Gastrocnemius medialis (tissue), 4 donors: Measurements from ENCODE around the gene THSD7B. TPM values are rescaled to one million over a fixed set of nuclear protein-coding genes. Genes with fewer than 3 reads are reported as not detected.
"Not testable (repeated sequence)": the region's sequence is repeated elsewhere in the genome, so short reads cannot be mapped to it uniquely, and the experiment has no call there.

ENCODE experiments used
- ATAC-seq, 2 donors: fragments of 150-250 bp; one replicate each; pipeline ENCODE4 v1.9.1; 2016
- DNase-seq, 2 donors: peaks; one replicate each; pipeline ENCODE4 v3.0.0-alpha.2; 2019
- H3K27ac ChIP-seq, 4 donors: fragments of 200-600 bp; sonication (generic); 1 replicate in 1 of 4; 2 replicates in 3 of 4; pipeline ENCODE4 v1.5.1; 2016 to 2018; ENCODE audit warnings: mild to moderate bottlenecking in 2 of 4, moderate library complexity in 1 of 4
- H3K27me3 ChIP-seq, 3 donors: fragments of 200-600 bp; sonication (generic) in 2 of 3; 1 replicate in 1 of 3; 2 replicates in 2 of 3; pipeline versions ENCODE4 v1.5.1 to v1.6.0; 2016 to 2019; ENCODE audit warnings: mild to moderate bottlenecking in 1 of 3, moderate library complexity in 1 of 3
- H3K36me3 ChIP-seq, 2 donors: fragments of 200-600 bp; sonication (generic) in 1 of 2; one replicate each; pipeline ENCODE4 v1.5.1; 2017 to 2018
- H3K4me1 ChIP-seq, 2 donors: fragments of 200-600 bp; sonication (generic) in 1 of 2; one replicate each; pipeline ENCODE4 v1.5.1; 2016 to 2017; ENCODE audit warnings: mild to moderate bottlenecking in 2 of 2
- H3K4me3 ChIP-seq, 4 donors: fragments of 200-600 bp; sonication (generic) in 3 of 4; 1 replicate in 1 of 4; 2 replicates in 3 of 4; pipeline ENCODE4 v1.5.1; 2016 to 2019; ENCODE audit warnings: mild to moderate bottlenecking in 2 of 4
- H3K9me3 ChIP-seq, 3 donors: fragments of 200-600 bp; sonication (generic) in 2 of 3; 1 replicate in 1 of 3; 2 replicates in 2 of 3; pipeline ENCODE4 v1.5.1; 2016 to 2019
- POLR2A ChIP-seq, 2 donors: fragments of 450-650 bp; IDR thresholded peaks; one replicate each; pipeline ENCODE4 v1.6.1; 2017; ENCODE audit warnings: antibody characterized with exemption in 2 of 2, mild to moderate bottlenecking in 2 of 2, moderate library complexity in 2 of 2
- in situ Hi-C, 4 donors: fragments of 200-750 bp; cut with MboI; loops; one replicate each; pipeline versions ENCODE4 v1.15.0 to v1.8.0; 2017; ENCODE audit warnings: low sequenced_read_pairs in 4 of 4
- intact Hi-C: fragments of 100-400 bp; cut with DNase I; formaldehyde crosslinking; loops from one replicate; pipeline ENCODE4 v1.15.1; 2023; ENCODE audit warnings: low total_unique reads
- total RNA-seq, 4 donors: library from RNA; depleted of rRNA; stranded (reverse); fragments of >200 nt; gene quantifications; one replicate each; pipeline versions ENCODE4 v1.1.0 to v1.2.3, GENCODE V29; 2016
- TF ChIP-seq, protein P1 (sequence below), 5 experiments: fragments of 450-650 bp in 3 of 5; fragments of 200-600 bp in 2 of 5; sonication (generic) in 2 of 5; IDR thresholded peaks in 4 of 5; conservative IDR thresholded peaks in 1 of 5; 1 replicate in 4 of 5; 2 replicates in 1 of 5; pipeline ENCODE4 v1.5.1; 2016 to 2019; ENCODE audit warnings: antibody characterized with exemption in 5 of 5, mild to moderate bottlenecking in 3 of 5, moderate library complexity in 3 of 5

THSD7B gene
- total RNA-seq, 4 donors from 2014 or later = not detected

DNA sequence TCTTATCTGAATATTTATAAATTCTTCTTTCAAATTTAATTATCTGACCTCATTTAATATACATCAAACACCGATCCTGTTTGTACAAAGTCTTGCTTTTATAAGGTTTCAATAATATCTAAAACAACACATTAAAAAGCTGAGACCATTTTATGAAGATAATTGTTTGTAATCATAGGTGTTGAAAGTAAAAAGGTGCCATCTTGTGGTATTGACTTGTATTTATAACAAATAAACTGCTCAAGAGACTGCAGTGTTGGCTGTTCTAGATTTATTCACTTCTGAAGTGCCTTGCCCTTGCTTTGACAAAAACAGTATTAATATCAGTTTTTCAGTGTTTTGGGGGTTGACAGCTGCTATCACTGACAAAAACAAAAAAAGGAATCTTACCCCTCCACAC lies 912.1 kb downstream of the THSD7B start:
- intact Hi-C loops (no loop called here), in situ Hi-C loops (no loop called here)
- DNase-seq = no peak
- no peak overlapping the region for H3K27ac ChIP-seq
- H3K4me1 ChIP-seq = no peaks in the 10 kb centered on the region
- H3K9me3 ChIP-seq = no peaks in the 10 kb centered on the region
- H3K4me3 ChIP-seq = no peak overlapping the region
- H3K27me3 ChIP-seq = no peaks in the 10 kb centered on the region
- ATAC-seq = no peak
- no peaks in the 10 kb centered on the region for H3K36me3 ChIP-seq
- TF ChIP-seq, protein P1, sequence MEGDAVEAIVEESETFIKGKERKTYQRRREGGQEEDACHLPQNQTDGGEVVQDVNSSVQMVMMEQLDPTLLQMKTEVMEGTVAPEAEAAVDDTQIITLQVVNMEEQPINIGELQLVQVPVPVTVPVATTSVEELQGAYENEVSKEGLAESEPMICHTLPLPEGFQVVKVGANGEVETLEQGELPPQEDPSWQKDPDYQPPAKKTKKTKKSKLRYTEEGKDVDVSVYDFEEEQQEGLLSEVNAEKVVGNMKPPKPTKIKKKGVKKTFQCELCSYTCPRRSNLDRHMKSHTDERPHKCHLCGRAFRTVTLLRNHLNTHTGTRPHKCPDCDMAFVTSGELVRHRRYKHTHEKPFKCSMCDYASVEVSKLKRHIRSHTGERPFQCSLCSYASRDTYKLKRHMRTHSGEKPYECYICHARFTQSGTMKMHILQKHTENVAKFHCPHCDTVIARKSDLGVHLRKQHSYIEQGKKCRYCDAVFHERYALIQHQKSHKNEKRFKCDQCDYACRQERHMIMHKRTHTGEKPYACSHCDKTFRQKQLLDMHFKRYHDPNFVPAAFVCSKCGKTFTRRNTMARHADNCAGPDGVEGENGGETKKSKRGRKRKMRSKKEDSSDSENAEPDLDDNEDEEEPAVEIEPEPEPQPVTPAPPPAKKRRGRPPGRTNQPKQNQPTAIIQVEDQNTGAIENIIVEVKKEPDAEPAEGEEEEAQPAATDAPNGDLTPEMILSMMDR (IDR thresholded peaks at IDR 0.05 in 4 of 5, conservative IDR thresholded peaks at IDR 0.05 in 1 of 5) = no peak
- TF ChIP-seq POLR2A (IDR thresholded peaks at IDR 0.05) = no peak

DNA sequence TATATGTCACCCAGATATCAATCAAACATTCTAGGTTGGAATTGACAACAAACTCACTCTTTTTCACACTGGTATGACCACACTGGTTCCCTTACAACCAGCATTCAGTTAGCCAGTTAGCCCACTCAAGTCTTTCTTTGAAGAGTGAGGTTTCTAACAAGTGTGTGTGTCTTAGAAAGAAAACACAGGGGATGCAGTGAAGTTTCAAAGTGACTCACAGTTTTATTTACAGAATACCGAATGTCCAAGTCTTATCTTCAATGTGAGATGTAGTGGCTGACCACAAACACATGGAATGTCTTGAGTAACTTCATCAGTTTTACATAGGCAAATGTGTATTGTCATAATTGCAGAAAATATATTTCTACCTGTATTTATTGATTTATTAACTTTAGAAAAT lies 924.2 kb downstream of the THSD7B start:
- in situ Hi-C loops = no loop called here
- TF ChIP-seq, protein P1 (IDR thresholded peaks at IDR 0.05 in 4 of 5, conservative IDR thresholded peaks at IDR 0.05 in 1 of 5) = no peak
- no peak for TF ChIP-seq POLR2A (IDR thresholded peaks at IDR 0.05)
- Histone ChIP-seq H3K4me1 (no peaks in the 10 kb centered on the region), H3K4me3 (no peak overlapping the region), H3K36me3 (no peaks in the 10 kb centered on the region), H3K27ac (no peak overlapping the region), H3K27me3 (no peaks in the 10 kb centered on the region), H3K9me3 (no peaks in the 10 kb centered on the region)
- intact Hi-C loops = no loop called here
- DNase-seq (no peak), ATAC-seq (no peak)

DNA sequence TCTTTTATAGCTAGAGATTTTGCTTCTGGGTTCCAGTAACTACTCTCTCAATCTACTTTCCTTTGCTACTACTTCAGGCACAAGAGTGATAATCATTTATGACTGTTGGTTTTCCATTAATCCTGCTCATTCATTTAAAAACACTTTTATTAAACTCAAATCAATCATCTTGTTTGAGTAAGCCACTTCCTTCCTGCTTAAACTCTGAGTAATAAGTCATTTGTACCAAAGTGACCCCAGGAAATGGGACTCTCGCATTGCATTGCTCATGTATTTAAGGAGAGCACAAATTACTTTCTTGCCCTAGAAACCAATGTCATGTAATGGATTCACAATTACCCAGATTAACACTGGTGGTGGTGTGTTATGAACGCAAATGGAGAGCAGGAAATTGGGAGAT lies 928.2 kb downstream of the THSD7B start:
- in situ Hi-C loops = no loop called here
- Histone ChIP-seq H3K27ac (no peak overlapping the region), H3K4me1 (no peaks in the 10 kb centered on the region), H3K4me3 (no peak overlapping the region), H3K27me3 (no peaks in the 10 kb centered on the region), H3K36me3 (no peaks in the 10 kb centered on the region), H3K9me3 (no peaks in the 10 kb centered on the region)
- no peak for TF ChIP-seq POLR2A (IDR thresholded peaks at IDR 0.05)
- TF ChIP-seq, protein P1 (IDR thresholded peaks at IDR 0.05 in 4 of 5, conservative IDR thresholded peaks at IDR 0.05 in 1 of 5) = no peak
- intact Hi-C loops = no loop called here
- DNase-seq = no peak
- no peak for ATAC-seq

DNA sequence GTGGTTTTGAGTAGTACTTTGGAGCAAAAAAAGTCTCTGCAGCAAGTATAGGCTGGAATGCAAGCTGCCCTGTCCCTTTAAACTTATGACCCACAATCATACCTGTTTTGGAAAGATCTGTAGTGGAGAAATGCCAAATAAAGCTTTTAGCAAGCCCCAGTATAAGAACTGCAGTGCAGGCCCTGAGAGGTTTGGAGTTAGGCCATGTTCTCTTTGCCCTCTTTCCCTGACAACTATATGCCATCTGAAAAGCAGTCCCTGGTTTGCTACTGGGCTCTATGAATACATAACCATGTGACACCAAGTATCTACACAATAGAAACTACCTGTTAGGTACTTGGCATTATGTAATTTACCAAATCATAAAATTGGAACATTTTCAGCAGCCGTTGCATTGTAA lies 931.6 kb downstream of the THSD7B start:
- ATAC-seq (no peak), DNase-seq (no peak)

DNA sequence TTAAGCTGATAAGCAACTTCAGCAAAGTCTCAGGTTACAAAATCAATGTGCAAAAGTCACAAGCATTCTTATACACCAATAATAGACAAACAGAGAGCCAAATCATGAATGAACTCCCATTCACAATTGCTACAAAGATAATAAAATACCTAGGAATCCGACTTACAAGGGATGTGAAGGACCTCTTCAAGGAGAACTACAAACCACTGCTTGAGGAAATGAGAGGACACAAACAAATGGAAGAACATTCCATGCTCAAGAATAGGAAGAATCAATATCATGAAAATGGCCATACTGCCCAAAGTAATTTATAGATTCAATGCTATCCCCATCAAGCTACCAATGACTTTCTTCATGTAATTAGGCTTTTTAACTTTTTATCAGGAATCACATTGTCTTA lies 934.9 kb downstream of the THSD7B start:
- intact Hi-C loops, in situ Hi-C loops, DNase-seq: not testable (repeated sequence)

More for the DNA sequence above, 931.6 kb downstream of the THSD7B start:
- Histone ChIP-seq H3K9me3 (no peaks in the 10 kb centered on the region), H3K27me3 (no peaks in the 10 kb centered on the region), H3K4me3 (no peak overlapping the region), H3K4me1 (no peaks in the 10 kb centered on the region), H3K27ac (no peak overlapping the region), H3K36me3 (no peaks in the 10 kb centered on the region)
- TF ChIP-seq, protein P1 (IDR thresholded peaks at IDR 0.05 in 4 of 5, conservative IDR thresholded peaks at IDR 0.05 in 1 of 5) = no peak
- TF ChIP-seq POLR2A (IDR thresholded peaks at IDR 0.05) = no peak
- intact Hi-C loops (no loop called here), in situ Hi-C loops (no loop called here)

More for the DNA sequence above, 934.9 kb downstream of the THSD7B start:
- H3K4me1 ChIP-seq, H3K36me3 ChIP-seq, H3K27me3 ChIP-seq, ATAC-seq, H3K4me3 ChIP-seq, H3K9me3 ChIP-seq, H3K27ac ChIP-seq: not testable (repeated sequence)
